ENCODE data around the gene CCDC180.
"Not testable (repeated sequence)": the region's sequence is repeated elsewhere in the genome, so short reads cannot be mapped to it uniquely, and the experiment has no call there.

Gene CCDC180

DNA sequence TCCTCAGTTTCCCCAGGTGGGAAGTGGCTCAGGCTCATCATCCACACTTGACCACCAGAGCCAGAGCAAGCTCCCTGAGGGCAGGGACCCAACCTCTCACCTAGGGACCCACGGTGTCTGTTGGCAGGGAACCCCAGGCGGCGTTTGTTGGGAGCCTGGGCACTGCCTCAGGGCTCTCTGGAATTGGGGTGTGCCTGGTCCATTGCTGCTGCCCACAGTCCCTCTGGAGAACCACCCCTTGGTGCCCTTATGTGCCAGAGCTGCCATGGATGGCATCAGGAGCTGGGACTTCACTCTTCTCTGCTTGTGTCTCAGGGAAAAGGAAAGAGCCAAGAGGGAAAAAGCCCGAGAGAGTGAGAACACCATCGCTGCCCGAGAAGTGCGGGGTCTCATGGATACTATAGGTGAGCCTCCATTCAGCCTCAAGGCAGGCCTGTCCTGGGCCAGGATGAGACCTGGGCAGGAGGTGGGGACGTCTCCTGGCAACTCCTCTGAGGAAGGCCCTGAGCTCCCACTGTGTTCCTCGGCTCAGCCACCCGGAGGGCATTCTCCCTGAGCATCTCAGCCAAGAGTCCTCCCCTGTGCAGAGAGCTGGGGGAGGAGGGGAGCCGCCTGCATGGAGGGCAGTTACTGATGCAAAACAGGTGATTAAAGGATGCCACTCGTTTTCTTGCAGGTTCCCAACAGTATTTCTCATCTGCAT lies 4.5 kb downstream of the CCDC180 start:
- no peak for DNase-seq

DNA sequence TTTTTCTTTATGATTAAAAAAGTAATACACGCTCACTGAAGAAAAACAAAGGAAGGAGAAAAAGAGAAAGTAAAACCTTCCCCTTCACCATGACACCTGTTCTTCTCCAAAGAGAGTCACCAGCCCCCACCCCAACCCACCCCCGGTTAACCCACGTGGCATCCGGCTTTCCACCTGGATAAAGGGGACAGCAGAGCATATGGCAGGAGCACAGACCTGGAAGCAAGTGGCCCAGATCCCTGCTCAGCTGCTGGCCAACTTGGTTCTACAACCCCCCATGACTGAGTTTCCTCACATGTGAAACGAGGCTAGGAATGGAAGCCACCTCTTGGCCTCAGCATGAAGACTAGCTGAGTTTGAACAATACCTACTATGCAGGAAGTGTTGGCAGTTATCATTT lies 5.1 kb downstream of the CCDC180 start:
- DNase-seq: no peak

DNA sequence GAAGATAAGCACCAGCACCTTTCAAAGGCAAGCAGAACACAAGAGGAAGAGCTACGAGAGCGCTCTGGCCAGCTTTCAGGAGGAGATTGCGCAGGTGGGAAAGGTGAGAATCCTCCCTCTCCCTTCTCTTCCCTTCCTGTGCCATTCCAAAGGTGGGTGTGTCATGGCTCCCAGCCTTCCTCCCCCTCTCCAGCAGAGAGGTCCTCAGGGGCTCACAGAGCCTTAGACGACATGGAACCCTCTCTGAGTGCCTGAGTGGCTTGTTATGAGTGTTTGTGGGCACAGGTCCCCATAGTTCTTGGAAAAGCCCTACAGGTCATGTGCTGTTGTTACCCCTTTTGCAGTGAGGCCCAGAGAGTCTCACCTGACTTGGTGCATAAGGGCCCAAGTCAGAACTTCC lies 5.8 kb downstream of the CCDC180 start:
- no peak for DNase-seq

DNA sequence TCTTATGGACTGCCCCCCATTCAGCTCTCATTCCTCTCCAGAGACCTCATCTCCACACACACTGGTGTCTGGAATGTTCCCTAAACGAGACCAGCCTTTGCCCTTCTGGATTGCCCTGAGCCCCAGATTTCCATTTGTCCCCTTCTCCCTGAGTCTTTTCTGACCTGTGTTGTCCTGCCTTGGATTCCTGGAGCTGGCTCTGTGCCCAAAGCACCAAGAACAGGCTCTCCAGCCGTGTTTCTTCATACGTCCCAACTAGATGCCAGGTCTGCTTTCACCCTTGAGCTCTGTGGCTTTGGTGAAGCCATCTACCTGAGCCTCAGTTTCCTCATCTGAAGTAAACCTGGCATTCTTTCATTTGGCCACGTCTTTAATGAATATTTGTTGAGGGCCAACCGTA lies 6.3 kb downstream of the CCDC180 start:
- no peak for DNase-seq

DNA sequence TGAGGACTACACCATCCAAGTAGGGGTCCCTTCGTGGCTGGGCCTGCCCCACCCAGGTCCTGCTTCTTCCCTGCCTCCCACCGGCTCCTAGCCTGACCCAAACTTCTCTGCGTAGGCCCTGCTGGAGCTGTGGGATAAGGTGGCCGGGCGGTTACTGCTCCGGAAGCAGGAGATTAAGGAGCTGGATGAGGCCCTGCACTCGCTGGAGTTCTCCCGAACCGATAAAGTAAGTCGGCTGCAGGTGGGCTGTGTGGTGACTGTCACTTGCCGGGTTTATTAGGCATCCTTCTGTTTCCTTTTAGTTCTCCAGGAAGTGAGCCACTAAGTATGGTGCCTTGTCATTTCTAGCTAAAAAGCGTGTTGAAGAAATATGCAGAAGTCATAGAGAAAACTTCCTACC lies 7.0 kb downstream of the CCDC180 start:
- DNase-seq: no peak

DNA sequence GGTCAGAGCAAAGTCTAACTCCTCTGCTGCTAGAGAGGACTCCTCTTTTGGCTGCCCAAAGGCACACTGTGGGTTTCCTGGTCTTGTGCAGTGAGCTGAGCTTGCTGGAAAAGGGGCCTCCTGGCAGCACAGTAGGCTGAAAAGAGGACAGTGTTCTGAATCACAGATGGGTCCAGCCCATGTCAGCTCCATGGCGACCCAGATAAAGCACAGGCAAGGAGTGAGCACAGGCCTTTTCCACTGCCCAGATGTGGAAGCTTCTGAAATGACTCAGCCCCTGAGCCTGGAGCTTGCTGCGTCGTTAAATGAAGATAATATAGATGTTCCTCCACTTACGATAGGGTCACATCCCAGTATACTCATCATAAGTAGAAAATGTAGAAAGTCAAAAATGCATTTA lies 8.1 kb downstream of the CCDC180 start:
- DNase-seq: no peak

DNA sequence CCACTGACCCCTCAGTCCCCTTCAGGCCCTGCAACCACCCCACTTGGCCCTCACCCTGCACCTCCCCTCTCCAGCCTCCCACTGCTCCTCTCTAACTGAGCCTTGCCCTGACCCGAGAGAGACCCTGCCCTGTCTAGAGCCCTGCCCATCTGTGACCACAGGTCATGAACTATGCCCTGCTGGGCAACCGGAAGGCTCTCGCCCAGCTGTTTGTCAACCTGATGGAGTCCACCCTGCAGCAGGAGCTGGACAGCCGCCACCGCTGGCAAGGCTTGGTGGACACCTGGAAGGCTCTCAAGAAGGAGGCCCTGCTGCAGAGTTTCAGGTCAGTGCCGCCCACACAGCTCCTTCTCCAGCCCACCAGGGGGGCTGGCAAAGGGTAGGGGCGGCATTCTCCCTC lies 9.4 kb downstream of the CCDC180 start:
- DNase-seq: no peak

DNA sequence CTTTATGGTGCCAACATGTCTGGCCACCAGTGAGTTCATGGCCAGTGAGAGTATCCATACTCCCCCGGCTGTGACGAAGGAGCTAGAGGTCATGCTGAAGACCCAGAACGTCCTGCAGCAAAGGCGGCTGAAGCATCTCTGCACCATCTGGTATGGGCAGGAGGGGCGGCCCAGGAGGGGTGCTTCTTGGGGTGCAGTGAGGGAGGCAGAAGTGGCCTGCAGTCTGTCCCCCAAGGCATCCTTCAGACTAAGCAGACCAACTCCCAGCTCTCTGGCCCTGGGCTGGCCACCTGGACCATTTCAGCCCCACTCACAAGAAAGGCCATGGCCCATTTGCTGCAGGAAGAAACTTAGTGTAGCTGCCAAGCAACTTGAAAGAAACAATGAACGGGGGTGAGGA lies 11.0 kb downstream of the CCDC180 start:
- no peak for DNase-seq

DNA sequence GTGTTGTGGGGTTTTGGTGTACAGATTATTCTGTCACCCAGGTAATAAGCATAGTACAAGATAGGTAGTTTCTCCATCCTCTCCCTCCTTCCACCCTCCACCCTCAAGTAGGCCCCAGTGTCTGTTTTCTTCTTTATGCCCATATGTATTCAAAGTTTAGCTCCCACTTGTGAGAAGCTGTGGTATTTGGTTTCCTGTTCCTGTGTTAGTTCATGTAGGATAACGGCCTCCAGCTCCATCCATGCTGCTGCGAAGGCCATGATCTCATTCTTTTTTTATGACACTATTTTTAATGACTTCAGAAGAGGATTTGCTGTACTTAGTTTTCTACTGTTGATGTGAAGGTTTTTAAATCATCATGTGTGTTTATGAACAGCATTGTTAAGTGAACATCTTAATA lies 11.9 kb downstream of the CCDC180 start:
- DNase-seq: no peak

DNA sequence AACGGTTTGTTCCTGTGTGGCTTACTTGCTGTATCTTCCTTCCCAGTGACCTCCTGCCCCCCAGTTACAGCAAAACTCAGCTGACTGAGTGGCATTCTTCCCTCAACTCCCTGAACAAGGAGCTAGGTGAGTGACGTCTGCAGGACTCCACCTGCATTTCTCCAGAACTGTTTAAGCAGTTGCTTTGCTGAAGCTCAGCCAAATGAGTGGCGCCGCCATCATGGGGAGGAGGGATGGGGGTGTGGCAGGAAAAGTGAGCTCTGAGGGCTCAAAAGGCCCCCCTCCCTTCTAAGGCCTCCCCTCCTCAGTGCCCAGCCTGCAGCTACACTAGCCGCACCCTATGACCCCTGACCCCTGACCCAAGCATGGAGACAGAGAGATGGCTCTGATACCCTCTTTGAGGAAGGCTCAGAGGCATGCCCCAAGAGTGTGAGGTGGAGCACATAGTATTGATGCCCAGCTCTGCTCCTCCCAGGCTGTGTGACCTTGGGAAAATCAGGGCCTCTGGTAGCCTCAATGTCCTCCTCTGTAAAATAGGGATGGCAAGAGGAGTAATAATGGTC lies 12.7 kb downstream of the CCDC180 start:
- no peak for DNase-seq

DNA sequence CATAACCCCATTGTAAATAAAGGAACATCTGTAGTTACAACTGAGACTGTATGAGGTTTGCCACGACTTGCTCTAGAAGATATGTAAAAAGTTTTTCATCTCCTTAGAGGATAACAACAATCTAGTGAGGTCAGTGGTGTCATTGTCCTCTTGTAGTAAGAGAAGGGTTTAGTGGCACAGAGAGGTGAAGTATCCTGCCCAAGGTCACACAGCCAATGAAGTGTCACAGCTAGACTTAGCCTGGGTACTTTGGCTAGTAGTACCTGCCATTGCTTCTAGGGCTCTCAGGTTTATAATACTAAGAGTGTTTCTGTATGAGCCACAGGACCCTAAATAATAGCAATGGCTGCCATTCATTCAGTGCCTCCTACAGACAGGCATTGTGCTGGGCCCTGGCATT lies 13.8 kb downstream of the CCDC180 start:
- no peak for DNase-seq

DNA sequence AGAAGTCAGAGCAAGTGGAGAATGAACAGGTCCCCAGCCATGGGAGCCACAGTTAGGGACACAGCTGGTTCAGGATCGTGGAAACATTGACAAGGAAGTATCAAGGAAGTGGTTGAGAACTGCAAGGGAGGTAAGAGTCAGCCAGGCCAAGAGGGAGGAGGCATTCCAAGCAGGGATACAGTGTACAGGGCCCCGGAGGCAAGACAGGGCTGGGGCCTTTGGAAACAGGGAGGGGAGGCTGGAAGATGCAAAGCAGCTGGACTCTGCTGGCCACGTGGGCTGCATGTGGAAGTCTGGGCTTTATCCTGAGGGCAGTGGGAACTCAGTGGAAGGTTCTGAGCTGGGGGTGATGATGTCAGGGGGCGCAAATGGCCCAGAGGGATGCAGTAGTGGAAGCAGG lies 14.2 kb downstream of the CCDC180 start:
- no peak for DNase-seq

DNA sequence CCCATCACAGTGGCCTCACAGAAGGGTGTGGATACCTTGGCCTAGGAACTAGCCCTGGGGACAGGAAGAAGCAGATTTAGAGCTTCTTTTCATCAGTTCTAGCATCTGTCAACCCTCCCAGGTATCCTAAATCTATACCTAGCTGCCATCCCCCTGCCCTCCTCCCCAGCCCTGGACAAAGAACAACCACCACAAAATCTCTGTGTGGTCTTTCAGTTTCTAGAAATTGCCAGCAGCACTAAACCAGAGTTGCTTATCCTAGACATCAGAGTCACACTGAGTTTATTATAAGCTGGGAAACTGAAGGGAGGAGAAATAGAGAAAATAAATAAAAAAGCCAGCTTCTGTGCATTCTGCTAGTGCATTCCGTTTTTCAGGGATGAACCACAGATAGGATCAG lies 14.6 kb downstream of the CCDC180 start:
- no peak for DNase-seq

DNA sequence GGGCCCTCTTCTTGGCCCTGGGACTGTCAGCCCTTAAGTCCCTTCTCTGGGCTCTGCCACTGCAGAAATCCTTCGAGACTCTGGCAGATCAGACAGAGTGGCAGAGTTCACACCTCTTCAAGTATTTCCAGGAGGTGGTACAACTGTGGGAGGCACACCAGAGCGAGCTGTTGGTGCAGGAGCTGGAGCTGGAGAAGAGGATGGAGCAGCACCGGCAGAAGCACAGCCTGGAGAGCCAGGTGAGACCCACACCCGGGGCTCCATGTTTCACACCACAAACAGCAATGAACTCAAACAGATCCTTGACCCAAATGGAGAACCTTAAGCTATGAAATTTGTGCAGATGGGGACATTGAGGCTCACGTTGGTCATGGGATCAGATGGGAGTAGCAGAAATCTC lies 17.5 kb downstream of the CCDC180 start:
- DNase-seq: no peak

DNA sequence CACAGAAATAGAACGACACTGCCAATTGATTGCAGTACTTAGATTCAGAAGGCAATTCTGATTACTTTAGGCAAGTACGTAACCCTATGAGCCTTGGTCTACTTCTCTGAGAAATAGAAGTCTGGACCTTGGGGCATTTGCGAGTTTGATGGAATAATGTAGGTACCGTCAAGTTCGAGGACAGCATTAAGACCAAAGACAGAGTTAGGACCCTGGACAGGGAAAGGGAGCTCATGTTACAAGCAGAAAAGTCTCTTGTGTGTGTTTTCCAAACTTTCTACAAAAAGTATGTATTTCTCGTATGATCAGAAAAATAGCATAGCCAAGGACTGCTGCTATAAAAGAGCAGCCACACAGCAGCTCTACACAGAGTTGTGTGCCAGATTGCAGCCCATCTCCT lies 20.1 kb downstream of the CCDC180 start:
- DNase-seq: no peak

DNA sequence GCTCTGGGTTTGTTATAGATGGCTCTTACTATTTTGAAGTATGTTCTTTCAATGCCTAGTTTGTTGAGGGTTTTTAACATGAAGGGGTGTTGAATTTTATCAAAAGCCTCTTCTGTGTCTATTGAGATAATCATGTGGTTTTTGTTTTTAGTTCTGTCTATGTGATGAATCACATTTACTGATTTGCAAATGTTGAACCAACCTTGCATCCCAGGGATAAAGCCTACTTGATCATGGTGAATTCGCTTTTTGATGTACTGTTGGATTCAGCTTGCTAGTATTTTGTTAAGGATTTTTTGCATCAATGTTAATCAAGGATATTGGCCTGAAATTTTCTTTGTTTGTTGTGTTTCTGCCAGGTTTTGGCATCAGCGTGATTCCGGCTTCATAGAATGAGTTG lies 25.5 kb downstream of the CCDC180 start:
- DNase-seq: no peak

DNA sequence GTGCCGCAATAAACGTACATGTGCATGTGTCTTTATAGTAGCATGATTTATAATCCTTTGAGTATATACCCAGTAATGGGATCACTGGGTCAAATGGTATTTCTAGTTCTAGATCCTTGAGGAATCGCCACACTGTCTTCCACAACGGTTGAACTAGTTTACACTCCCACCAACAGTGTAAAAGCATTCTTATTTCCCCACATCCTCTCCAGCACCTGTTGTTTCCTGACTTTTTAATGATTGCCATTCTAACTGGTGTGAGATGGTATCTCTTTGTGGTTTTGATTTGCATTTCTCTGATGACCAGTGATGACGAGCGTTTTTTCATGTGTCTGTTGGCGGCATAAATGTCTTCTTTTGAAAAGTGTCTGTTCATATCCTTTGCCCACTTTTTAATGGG lies 28.2 kb downstream of the CCDC180 start:
- DNase-seq: not testable (repeated sequence)

DNA sequence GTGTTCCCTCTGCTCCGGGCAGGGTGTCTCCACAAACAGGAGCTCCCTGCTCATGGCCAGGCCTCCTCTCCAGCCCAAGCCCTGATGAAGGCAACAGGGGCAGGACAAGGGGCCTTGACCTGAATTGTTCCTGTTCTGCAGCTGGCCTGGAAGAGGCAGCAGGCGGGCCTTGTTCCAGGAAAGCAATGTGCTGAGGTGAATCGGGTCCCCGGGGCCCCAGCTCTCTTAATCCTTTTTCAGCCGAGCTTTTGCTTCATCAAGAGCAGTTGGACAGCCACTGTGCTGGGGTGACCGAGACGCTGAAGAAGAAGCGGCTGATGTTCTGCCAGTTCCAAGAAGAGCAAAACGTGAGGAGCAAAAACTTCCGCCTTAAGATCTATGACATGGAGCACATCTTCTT lies 41.4 kb downstream of the CCDC180 start:
- no peak for DNase-seq

DNA sequence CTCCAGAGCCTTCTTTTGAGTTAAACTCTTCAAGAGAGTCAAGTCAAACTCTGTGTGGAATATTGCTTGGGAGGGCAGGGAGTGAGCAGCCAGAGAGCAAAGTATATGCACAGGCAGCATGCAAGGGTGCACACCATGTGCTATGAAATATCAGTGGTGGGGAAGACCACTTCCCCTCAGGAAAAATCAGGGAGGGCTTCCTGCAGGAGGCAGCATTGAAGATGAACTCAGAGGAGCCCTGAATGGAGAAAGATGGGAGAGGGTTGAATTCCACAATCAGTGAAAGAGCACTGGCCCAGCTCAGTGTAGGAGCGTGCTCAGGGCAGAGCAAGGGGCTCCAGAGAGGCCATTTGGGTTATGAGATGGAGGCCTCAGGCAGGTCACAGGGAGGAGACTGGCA lies 41.9 kb downstream of the CCDC180 start:
- DNase-seq: no peak

DNA sequence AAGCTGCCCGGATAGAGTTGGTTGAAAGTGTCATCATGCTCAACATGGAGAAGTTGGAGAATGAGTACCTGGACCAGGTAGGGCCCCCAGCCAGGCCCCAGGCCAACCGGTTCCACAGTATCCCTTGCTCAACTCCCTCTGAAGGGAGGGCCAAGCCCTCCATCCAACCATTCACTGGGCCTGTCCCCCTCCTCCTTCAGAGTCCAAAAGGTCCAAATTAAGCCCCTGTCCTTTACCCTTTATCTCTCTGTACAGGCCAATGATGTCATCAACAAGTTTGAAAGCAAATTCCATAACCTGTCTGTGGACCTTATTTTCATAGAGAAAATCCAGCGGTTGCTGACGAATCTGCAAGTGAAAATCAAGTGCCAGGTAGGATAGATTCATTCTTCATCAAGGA lies 47.2 kb downstream of the CCDC180 start:
- no peak for DNase-seq

DNA sequence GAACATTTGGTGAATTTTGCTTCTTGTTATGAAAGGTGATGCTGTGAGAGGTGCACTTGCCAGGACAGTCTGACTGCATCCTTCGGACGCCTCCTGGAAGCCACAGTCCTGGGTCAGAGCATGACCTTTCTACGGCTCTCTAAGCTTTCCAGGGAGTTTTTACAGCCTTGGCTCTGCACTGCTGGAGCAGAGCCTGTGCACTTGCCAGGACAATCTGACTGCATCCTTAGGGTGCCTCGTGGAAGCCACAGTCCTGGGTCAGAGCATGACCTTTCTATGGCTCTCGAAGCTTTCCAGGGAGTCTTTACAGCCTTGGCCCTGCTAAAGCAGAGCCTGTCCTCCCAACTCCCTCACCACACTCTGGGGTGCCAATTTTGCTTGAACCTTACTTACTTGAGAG lies 49.6 kb downstream of the CCDC180 start:
- DNase-seq: no peak

Data from NCI-H510A treated with DMSO at 0.1 percent for 48 hours (cell line).